GM12873 (cell line): ENCODE data around the gene FLNB.

Experiments used
- TF ChIP-seq, protein P1 (sequence below): IDR thresholded peaks from 2 replicates; pipeline ENCODE4 v1.5.1; 2012; ENCODE audit warnings: low read depth, mild to moderate bottlenecking, moderate library complexity, low read length, control low read depth; ENCODE audit not compliant: insufficient read depth; ENCODE audit errors: missing control alignments

FLNB gene

GRCh38 chr3:58163234-58163633 lies 155.0 kb downstream of the FLNB start:
- TF ChIP-seq, protein P1, sequence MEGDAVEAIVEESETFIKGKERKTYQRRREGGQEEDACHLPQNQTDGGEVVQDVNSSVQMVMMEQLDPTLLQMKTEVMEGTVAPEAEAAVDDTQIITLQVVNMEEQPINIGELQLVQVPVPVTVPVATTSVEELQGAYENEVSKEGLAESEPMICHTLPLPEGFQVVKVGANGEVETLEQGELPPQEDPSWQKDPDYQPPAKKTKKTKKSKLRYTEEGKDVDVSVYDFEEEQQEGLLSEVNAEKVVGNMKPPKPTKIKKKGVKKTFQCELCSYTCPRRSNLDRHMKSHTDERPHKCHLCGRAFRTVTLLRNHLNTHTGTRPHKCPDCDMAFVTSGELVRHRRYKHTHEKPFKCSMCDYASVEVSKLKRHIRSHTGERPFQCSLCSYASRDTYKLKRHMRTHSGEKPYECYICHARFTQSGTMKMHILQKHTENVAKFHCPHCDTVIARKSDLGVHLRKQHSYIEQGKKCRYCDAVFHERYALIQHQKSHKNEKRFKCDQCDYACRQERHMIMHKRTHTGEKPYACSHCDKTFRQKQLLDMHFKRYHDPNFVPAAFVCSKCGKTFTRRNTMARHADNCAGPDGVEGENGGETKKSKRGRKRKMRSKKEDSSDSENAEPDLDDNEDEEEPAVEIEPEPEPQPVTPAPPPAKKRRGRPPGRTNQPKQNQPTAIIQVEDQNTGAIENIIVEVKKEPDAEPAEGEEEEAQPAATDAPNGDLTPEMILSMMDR: no peak

- TF ChIP-seq, protein P1: no peak
These were observed 156.1 kb downstream of the FLNB start for GRCh38 chr3:58164199-58164879.

GRCh38 chr3:58164906-58165821 lies 156.9 kb downstream of the FLNB start:
- TF ChIP-seq, protein P1: no peak

DNA sequence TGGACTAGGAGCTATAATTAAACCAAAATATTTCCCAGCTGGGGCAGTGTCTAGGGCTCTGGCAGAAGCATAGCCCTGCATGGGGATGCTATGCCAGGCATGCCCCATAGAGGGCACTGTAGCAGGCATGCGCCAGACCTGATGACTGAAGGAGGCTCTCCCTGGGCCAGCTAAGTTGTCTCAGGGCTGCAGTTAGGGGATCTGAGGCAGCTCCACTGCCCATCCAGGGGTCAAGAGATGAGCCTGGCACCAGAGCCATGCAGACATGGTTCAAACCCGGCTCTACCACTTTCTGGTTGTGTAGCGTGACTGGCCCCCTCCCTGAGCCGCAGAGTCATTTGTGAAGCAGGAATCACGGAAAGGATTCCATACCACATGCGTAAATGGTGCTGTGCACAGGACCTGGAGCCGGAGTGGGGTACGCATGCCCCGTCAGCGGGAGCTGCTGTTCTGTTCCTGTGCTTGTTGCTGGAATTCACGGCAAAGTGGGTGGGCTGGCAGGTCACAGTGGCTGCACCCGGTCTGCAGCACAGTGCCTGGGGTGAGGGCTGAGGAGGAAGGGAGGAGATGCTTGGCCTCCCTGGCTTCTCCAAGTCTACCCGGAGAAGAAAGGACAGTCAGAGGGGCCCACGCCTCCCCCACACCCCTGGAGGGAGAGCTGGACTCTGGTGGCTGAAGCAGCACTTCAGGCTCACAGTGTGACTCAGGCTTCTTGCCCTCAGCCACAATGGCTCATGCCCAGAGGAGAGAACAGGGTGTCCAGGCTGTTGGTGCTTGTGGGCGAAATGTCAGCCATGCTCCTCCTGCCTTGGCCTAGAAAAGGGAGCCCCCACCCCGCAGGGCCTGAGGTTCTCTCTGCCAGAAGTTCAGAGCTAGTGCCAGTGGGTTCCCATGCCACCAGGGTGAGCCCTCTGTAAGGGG lies 159.5 kb downstream of the FLNB start:
- TF ChIP-seq, protein P1: peak; percentile 98

DNA sequence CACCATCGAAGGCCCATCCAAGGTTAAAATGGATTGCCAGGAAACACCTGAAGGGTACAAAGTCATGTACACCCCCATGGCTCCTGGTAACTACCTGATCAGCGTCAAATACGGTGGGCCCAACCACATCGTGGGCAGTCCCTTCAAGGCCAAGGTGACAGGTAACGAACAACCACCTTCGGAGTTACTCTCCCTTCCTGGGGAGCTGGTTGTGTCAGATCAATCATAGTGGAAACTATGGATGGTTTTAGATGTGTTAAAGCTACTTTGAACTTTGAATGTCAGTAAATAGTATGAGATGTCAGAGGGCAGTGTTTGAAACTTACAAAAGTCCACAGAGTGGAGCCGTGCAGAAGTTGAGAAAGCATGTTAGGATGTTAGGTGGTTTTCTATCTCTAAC lies 160.3 kb downstream of the FLNB start:
- TF ChIP-seq, protein P1: no peak

- TF ChIP-seq, protein P1: no peak
These were observed 161.1 kb downstream of the FLNB start for GRCh38 chr3:58169371-58169770.
